ENCODE results near the gene NTN1.
A peak's percentile ranks its signal among the peaks of the same experiment; 100 is the strongest.

- TF ChIP-seq POLR2A (IDR thresholded peaks at IDR 0.05) = no peak
- TF ChIP-seq CTCF (IDR thresholded peaks at IDR 0.05) = peak; percentile 66 to 79 (median 72)
These were observed 270.7 kb downstream of the NTN1 start for GRCh38 chr17:9291912-9292560.

All from uterus (tissue), 2 donors.